Fibroblast of villous mesenchyme (primary cell): ENCODE results near the gene ASIC3. TPM values are rescaled to one million over a fixed set of nuclear protein-coding genes. Genes with fewer than 3 reads are reported as not detected.

Experiments used
- DNase-seq: peaks from one replicate; pipeline ENCODE4 v3.0.0-alpha.2; 2010; ENCODE audit warnings: low read depth
- H3K4me3 ChIP-seq: 2 replicates; pipeline ENCODE4 v1.5.1; 2011; ENCODE audit warnings: low read depth, mild to moderate bottlenecking, low read length
- CTCF ChIP-seq: IDR thresholded peaks from 2 replicates; pipeline ENCODE4 v1.5.1; 2012; ENCODE audit warnings: low read depth, mild to moderate bottlenecking, low read length; ENCODE audit not compliant: insufficient read depth
- total RNA-seq: library from RNA; depleted of rRNA; stranded (reverse); fragments of >200 nt; gene quantifications from 2 replicates; pipeline ENCODE4 v1.2.3, GENCODE V29; 2012

Gene ASIC3
- total RNA-seq, 1 donor, result under 0.01 TPM

DNA sequence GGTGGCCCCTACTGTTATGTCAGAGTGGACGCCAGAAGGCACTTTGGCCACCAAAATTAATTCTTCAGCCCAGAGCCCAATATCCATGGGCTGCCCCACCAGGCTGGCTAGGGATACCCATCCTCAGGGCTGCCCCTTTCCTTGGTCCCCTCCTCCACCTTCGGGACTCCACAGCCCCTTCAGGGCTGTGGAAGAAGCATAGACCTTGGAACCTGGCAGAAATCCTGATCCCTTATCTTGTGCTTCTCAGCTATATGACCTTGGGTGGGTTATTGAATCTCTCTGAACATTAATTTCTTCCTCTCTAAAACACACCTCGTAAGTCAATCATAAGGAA is 35.5 kb downstream of the ASIC3 start:
- peak overlapping the region; percentile 72 for H3K4me3 ChIP-seq
- no peak for TF ChIP-seq CTCF
- no peak for DNase-seq

DNA sequence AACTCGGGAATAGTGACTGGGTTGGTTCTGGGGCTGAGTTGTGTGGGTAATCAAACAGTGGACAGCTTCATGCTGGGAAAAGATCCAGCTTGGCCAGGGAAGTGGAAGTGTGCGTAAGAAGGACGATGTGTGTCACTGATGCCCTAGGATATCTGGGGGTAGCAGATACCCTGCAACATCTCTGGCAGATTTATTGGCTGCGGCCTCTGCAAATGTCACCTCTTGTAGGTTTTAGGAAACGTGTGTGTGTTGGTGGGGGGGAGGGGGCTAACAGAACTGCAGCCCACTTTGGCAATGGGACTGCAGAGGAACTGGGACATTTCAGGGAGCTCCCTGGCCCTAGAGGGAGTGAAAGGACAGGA is 37.0 kb downstream of the ASIC3 start:
- no peak for DNase-seq
- no peak for TF ChIP-seq CTCF
- peak overlapping the region; percentile 83 for H3K4me3 ChIP-seq

DNA sequence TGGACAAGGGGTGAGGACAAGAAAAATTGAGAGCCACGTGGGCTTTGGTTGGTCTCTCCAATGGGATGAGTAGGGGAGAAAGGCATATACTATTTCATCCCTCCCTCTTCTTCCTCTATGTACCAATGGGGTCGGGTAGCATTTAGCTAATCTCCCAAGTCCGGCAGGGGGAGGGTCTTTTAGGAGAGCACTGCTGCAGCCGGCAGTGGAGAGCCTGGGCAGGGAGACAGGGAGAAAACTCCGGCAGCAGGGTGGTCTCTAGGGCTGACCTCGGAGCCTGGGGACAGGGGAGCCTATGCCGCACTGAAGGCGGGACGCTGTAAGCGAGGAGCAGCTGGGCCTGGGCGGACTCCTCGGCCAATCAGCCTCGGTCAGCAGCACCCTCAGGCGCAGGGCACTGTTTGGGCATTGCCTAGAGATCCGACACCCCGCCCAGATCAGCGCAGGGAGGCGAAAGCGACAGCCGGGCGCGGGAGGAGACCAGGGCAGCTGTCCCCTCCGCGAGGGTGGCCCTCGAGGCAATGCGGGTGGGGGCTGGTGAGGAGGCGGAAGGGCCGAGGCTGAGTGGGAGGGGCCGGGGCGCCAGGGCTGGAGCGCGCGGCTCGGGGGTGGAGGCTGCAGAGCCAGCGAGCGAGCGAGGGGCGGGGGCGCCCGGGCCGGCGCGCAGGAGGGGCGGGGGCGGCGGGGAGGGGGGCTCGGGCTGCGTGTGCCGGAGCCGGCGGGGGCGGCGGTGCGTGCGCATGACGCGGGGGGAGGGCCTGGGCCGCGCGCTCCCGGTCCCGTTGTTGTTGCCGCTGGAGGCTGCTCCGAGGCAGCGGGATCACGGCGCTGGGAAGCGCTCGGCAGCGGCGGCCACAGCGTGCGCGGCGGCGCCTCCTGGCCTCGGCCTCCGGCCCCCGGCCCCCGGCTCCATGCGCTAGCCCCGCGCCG is 37.6 kb downstream of the ASIC3 start, which contains the start of gene AGAP3:
TSS of gene AGAP3 (plus strand) at position 785 of the 930 bp plus-strand sequence. CDS start 267 bp downstream, outside the sequence.
- TF ChIP-seq CTCF, result no peak
- peak; percentile 83 for DNase-seq
- H3K4me3 ChIP-seq, result peak within 1 kb of the TSS; percentile 83

DNA sequence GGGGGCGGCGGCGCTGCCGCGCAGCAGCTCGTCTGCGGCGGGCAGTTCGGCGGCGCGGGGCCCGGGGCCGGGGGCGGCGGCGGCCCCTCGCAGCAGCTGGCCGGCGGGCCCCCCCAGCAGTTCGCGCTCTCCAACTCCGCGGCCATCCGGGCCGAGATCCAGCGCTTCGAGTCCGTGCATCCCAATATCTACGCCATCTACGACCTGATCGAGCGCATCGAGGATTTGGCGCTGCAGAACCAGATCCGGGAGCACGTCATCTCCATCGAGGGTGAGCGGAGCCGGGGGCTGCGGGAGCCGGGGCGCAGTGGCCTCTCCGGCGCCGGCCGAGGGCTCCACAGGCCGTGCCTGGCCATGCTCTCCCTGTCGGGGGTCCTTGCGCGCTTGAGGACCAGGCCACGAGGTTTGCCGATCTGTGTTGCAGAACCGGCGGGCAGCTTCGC is 38.5 kb downstream of the ASIC3 start:
- H3K4me3 ChIP-seq, result peak overlapping the region; percentile 83
- peak; percentile 51 for DNase-seq

DNA sequence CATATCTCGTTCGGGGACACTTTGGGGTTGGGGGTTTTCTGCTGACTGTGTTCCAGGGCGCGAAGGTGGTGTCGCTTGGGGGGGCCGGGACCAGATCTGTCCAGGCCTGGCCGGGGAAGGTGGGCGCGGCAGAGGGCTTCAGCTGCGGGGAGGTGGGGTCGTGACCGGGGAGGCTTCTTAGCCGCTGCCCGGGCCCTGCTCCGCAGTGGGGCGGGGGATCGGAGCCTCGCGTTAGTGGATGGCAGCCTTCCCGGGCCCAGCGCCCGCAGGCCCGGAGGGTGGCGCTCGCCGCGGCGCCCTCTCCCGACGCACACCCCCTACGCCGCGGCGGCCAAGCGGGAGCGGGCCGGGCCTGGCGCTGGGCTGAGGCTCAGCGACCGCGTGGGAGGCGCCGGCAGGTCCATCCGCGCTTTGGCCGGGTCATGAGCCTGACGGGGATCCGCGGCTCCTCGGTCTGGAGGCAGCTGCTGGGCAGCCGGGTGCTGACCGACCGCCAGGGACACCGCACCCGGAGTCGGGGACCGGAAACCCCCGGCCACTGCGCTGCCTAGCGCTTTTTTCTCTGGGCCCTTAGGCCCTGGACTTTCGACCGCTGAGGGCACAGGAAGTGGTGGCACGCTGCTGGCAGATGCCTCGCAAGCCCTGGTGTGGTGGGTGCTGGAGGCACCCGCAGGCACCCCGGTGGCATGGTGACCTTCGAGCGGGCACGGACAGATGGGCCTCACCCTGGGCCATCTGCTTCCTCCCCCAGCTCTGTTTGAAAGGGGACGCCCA is 39.1 kb downstream of the ASIC3 start:
- TF ChIP-seq CTCF, result peak; percentile 23
- peak overlapping the region; percentile 83 for H3K4me3 ChIP-seq
- peak; percentile 64 for DNase-seq

More for the DNA sequence above, 38.5 kb downstream of the ASIC3 start:
- TF ChIP-seq CTCF, result no peak

- peak overlapping the region; percentile 83 for H3K4me3 ChIP-seq
- DNase-seq, result peak; percentile 40
- TF ChIP-seq CTCF, result no peak
Measured at GRCh38 chr7:151088019-151088855, 39.9 kb downstream of the ASIC3 start.
